GM18505 (cell line): ENCODE data around the gene EIF1.
"Not testable (repeated sequence)": the region's sequence is repeated elsewhere in the genome, so short reads cannot be mapped to it uniquely, and the experiment has no call there.

Experiments used
- ATAC-seq: cut with Tn5 transposase; IDR thresholded peaks from one replicate; pipeline ENCODE4 v1.9.1; 2021; ENCODE audit not compliant: unreplicated experiment
- POLR2A ChIP-seq: IDR thresholded peaks from 4 replicates; pipeline ENCODE4 v1.6.1; 2011; ENCODE audit warnings: borderline replicate concordance; ENCODE audit not compliant: insufficient read depth, insufficient read length; ENCODE audit errors: extremely low read depth

EIF1 gene

GRCh38 chr17:41660221-41660711 lies 28.4 kb upstream of the EIF1 start:
- no peak for ATAC-seq
- no peak for TF ChIP-seq POLR2A

DNA sequence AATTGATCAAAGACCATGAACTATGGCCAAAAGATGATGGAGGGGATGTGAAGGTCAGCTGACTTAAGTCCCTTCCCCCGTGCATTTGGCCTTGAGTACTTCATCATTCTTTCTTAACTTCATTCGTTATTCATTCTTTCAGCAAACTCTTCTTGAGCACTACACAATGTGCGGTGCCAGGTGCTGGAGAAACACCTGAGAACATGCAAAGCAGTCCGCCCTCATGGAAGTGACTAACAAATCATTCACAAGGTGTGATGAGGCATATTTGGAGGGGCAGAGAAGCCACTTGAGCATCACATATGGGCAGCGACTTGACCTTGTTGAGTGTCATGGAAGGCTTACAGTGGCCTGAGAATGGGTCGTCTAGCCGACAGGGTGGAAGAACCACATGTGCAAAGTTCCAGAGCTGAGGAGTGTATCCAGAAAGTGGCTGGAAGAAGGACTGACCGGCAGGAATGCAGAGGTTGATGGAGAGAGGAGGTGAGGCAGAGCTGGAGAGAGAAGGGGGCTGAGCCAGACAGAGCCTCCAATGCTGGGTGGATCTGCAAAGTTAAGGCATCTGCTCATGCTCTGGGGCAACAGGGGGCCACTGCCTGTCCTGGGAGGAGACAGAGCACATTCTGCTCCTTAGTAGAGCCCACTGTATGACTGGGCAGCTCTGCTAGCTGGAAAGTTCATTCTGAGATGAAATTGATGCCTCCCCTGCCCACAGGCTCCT lies 25.1 kb upstream of the EIF1 start:
- no peak for TF ChIP-seq POLR2A
- ATAC-seq = no peak

DNA sequence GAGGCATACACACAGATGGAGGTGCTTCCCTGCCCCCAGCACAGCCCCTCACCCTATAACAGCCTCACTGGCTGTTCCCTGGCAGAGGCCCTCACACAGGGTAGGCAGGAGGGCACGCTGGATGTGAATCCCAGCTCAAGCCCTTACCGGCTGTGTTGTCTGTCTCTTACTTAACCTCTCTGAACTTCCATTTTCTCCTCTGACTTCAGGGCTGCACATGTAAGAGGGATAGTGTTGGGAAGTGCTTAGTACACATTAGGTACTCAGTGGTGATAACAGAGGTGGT lies 24.6 kb upstream of the EIF1 start:
- no peak for TF ChIP-seq POLR2A
- ATAC-seq = no peak

- ATAC-seq = no peak
- TF ChIP-seq POLR2A = no peak
Observed at GRCh38 chr17:41664587-41665565, 23.8 kb upstream of the EIF1 start.

- ATAC-seq = peak; percentile 58
Observed at GRCh38 chr17:41665566-41666236, 23.0 kb upstream of the EIF1 start.

DNA sequence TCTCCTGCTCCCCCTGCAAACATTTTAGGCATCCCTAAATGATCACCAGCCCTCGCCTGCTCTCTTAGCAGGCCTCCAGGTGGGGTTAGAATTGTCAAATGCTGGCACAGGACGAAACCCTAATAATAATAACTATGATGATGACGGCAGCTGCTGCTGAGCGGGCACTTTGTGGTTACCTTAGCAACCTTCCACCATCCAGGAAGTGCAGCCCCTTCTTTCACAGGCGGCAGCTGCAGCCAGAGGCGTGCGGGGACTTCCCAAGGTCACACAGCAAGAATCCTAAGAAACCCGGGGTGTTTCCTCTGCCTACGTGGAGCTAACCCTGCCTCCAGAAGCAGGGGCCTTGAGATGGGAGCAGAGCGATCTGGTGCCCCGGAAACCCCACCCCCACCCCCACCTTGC lies 22.4 kb upstream of the EIF1 start:
- peak; percentile 31 for ATAC-seq
- TF ChIP-seq POLR2A = no peak

More at GRCh38 chr17:41665566-41666236, 23.0 kb upstream of the EIF1 start:
- TF ChIP-seq POLR2A = peak; percentile 58

- TF ChIP-seq POLR2A = peak; percentile 50
- peak; percentile 34 for ATAC-seq
Observed at GRCh38 chr17:41666708-41667279, 21.9 kb upstream of the EIF1 start.

GRCh38 chr17:41667280-41668041 lies 21.2 kb upstream of the EIF1 start:
- no peak for TF ChIP-seq POLR2A
- no peak for ATAC-seq

GRCh38 chr17:41672153-41672552 lies 16.5 kb upstream of the EIF1 start:
- TF ChIP-seq POLR2A = no peak
- ATAC-seq = no peak

DNA sequence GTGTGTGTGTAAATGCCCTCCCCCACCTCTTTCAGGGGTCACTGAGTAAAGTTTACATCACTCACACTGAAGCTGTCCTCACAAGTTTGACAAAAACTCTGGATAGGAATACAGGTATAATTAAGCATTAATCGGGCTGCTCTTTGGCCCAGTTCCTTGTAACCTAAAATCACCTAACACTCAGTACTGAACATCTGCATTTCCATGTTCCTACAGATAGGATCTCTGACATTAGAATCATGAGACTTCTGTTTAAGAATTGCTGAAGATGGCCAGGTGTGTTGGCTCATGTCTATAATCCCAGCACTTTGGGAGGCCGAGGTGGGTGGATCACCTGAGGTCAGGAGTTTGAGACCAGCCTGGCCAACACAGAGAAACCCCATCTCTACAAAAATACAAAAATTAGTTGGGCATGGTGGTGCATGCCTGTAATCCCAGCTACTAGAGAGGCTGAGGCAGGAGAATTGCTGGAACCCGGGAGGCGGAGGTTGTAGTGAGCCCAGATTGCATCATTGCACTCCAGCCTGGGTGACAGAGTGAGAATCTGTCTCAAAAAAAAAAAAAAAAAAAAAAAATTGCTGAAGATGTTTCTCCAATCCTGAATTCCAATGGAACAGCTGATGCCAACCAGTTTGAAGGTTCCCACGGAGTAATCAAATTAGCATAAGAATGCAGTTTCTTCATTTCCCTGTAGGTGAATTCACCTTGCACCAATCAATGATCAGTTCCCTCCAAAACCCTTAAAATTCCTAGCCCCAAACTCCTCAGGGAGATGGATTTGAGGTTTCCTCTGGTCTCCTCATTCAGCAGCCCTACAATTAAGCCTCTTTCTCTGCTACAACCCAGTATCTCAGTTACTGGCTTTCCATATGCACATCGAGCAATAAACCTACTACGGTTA lies 13.3 kb upstream of the EIF1 start:
- ATAC-seq = not testable (repeated sequence)

- ATAC-seq = no peak
- TF ChIP-seq POLR2A = no peak
Observed at GRCh38 chr17:41676058-41676419, 12.6 kb upstream of the EIF1 start.
